ENCODE measurements around the gene CCL14.

The CCL14 gene

DNA sequence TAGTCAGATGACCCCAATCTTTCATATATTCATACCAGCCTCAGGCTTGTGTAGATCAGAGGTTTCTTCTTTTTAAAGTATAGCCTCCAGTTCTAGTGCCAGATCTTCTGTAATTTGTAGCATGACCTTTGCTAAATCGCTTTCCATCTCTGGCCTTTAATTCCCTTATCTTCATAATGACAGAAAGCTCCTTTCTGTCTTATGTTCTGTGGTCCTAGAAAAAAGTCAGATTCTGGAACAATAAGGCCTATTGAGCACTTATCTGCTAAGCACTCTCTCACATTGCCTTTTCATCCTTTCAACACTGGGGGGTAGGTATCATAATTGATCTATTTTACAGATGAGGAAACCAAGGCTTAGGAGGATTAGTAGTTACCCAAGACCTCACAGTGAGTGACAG is 14.5 kb downstream of the CCL14 start:
- H3K4me1 ChIP-seq (ENCODE audit: low read length) = peaks cover 15% of the 10 kb centered on the region
- H3K9me3 ChIP-seq (replicated peaks; ENCODE audit: insufficient read depth, low read length) = no peaks in the 10 kb centered on the region
- H3K9ac ChIP-seq (ENCODE audit: low read length) = no peak overlapping the region
- no peaks in the 10 kb centered on the region for H3K9me2 ChIP-seq (replicated peaks; ENCODE audit: insufficient read depth, low read length)
- no peak for TF ChIP-seq EZH2phosphoT487 (IDR thresholded peaks at IDR 0.05; ENCODE audit: low read length)
- no peak for TF ChIP-seq CTCF (IDR thresholded peaks at IDR 0.05; ENCODE audit: low read length)
- H3K79me2 ChIP-seq (ENCODE audit: low read length) = no peaks in the 10 kb centered on the region
- no peaks in the 10 kb centered on the region for H4K20me1 ChIP-seq (ENCODE audit: insufficient read depth, low read length)
- no peak overlapping the region for H2AFZ ChIP-seq (ENCODE audit: low read length)
- H3K4me3 ChIP-seq (ENCODE audit: low read length) = no peak overlapping the region
- no peaks in the 10 kb centered on the region for H3F3A ChIP-seq (ENCODE audit: insufficient read depth, low read length)
- H3K27me3 ChIP-seq (replicated peaks; ENCODE audit: insufficient read depth, low read length) = no peaks in the 10 kb centered on the region
- H3K27ac ChIP-seq (ENCODE audit: low read length) = no peak overlapping the region
- H3K36me3 ChIP-seq (replicated peaks; ENCODE audit: insufficient read depth, low read length) = no peaks in the 10 kb centered on the region
- no peak overlapping the region for H3K4me2 ChIP-seq (ENCODE audit: low read depth, low read length)
- DNase-seq = no peak

DNA sequence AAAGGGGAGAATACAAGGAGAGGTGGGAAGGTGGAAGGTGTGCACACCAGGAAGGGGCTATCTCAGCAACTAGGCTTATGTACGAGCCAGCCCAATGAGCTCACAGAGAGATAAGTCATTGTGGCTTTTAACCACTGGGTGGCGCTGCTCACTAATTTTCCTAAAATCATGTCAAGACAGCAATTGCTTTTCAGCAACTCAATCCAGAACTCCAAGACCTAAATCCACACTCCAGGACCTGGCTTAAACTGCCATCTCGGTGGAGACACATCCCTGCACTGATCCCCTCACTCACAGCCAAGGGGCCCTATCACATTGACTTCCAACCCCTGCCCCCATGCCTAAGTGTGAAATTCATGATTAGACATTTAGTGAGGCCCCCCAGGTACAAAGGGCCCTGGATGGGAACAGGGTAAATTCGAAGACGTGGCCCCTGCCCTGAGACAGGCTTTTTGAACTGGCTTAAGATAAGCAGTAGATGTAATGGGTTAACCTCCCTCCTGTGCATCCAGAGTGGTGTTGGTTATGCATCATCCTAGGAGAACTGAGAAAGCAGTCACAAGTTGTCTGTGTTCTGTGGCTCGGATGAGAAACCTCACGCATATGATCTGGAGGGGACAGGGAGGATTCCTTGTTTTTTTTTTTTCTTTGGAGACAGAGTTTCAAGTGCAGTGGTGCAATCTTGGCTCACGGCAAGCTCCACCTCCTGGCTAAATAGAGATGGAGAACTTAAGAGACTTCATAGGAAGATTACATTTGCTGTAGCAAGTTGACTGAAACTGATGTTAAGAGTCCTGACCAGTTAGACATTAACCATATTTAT is 16.8 kb downstream of the CCL14 start:
- no peak overlapping the region for H3K9ac ChIP-seq (ENCODE audit: low read length)
- H2AFZ ChIP-seq (ENCODE audit: low read length) = peak overlapping the region; percentile 42
- TF ChIP-seq EZH2phosphoT487 (IDR thresholded peaks at IDR 0.05; ENCODE audit: low read length) = no peak
- peak; percentile 80 for TF ChIP-seq CTCF (IDR thresholded peaks at IDR 0.05; ENCODE audit: low read length)
- no peaks in the 10 kb centered on the region for H4K20me1 ChIP-seq (ENCODE audit: insufficient read depth, low read length)
- no peaks in the 10 kb centered on the region for H3F3A ChIP-seq (ENCODE audit: insufficient read depth, low read length)
- no peaks in the 10 kb centered on the region for H3K9me3 ChIP-seq (replicated peaks; ENCODE audit: insufficient read depth, low read length)
- no peaks in the 10 kb centered on the region for H3K9me2 ChIP-seq (replicated peaks; ENCODE audit: insufficient read depth, low read length)
- no peaks in the 10 kb centered on the region for H3K36me3 ChIP-seq (replicated peaks; ENCODE audit: insufficient read depth, low read length)
- H3K4me1 ChIP-seq (ENCODE audit: low read length) = peaks cover 8% of the 10 kb centered on the region
- no peak overlapping the region for H3K4me3 ChIP-seq (ENCODE audit: low read length)
- H3K27ac ChIP-seq (ENCODE audit: low read length) = no peak overlapping the region
- no peaks in the 10 kb centered on the region for H3K79me2 ChIP-seq (ENCODE audit: low read length)
- H3K4me2 ChIP-seq (ENCODE audit: low read depth, low read length) = peak overlapping the region; percentile 28; the same call in 1 of the 2 replicates
- peak; percentile 78 for DNase-seq
- H3K27me3 ChIP-seq (replicated peaks; ENCODE audit: insufficient read depth, low read length) = no peaks in the 10 kb centered on the region

DNA sequence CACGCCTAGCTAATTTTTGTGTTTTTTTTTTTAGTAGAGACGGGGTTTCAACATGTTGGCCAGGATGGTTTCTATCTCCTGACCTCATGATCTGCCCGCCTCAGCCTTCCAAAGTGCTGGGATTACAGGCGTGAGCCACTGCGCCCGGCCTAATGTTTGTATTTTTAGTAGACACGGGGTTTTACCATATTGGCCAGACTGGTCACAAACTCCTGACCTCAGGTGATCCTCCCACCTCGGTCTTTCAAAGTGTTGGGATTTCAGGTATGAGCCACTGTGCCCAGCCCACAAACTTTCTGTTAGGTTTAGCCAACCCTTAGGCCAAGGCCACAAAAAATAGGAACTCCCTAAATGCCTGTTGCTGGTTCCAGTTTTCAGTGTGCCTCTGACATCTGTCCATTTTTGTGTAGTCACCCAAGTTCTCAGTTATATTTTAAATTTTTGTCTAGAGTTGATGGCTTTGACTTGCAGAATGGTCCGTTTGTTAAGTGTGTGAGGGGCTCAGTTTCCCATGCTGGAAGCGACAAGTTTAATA is 17.9 kb downstream of the CCL14 start:
- TF ChIP-seq EZH2phosphoT487 (IDR thresholded peaks at IDR 0.05; ENCODE audit: low read length) (no peak), CTCF (IDR thresholded peaks at IDR 0.05; ENCODE audit: low read length) (no peak), EZH2 (optimal IDR thresholded peaks at IDR 0.05; ENCODE audit: low read depth, low read length) (no peak)
- Histone ChIP-seq H3K36me3 (replicated peaks; ENCODE audit: insufficient read depth, low read length) (no peaks in the 10 kb centered on the region), H3K79me2 (ENCODE audit: low read length) (no peaks in the 10 kb centered on the region), H3F3A (ENCODE audit: insufficient read depth, low read length) (no peaks in the 10 kb centered on the region), H3K9me3 (replicated peaks; ENCODE audit: insufficient read depth, low read length) (no peaks in the 10 kb centered on the region), H4K20me1 (ENCODE audit: insufficient read depth, low read length) (no peaks in the 10 kb centered on the region), H3K4me1 (ENCODE audit: low read length) (peaks cover 8% of the 10 kb centered on the region), H3K9me2 (replicated peaks; ENCODE audit: insufficient read depth, low read length) (no peaks in the 10 kb centered on the region), H3K9ac (ENCODE audit: low read length) (no peak overlapping the region), H3K4me2 (ENCODE audit: low read depth, low read length) (no peak overlapping the region), H2AFZ (ENCODE audit: low read length) (no peak overlapping the region), H3K27ac (ENCODE audit: low read length) (no peak overlapping the region), H3K4me3 (ENCODE audit: low read length) (no peak overlapping the region), H3K27me3 (replicated peaks; ENCODE audit: insufficient read depth, low read length) (no peaks in the 10 kb centered on the region)
- no peak for DNase-seq
